GM10266 (cell line): ENCODE results near the gene SMTNL2.
"Not testable (repeated sequence)": the region's sequence is repeated elsewhere in the genome, so short reads cannot be mapped to it uniquely, and the experiment has no call there.

Source experiments
- DNase-seq: peaks from one replicate; pipeline ENCODE4 v3.0.0; 2012; ENCODE audit errors: extremely low spot score
- TF ChIP-seq, protein P1 (sequence below): IDR thresholded peaks from 2 replicates; pipeline ENCODE4 v1.5.1; 2012; ENCODE audit warnings: mild to moderate bottlenecking, low read depth; ENCODE audit not compliant: control insufficient read depth, insufficient read depth; ENCODE audit errors: missing control alignments

Gene SMTNL2

DNA sequence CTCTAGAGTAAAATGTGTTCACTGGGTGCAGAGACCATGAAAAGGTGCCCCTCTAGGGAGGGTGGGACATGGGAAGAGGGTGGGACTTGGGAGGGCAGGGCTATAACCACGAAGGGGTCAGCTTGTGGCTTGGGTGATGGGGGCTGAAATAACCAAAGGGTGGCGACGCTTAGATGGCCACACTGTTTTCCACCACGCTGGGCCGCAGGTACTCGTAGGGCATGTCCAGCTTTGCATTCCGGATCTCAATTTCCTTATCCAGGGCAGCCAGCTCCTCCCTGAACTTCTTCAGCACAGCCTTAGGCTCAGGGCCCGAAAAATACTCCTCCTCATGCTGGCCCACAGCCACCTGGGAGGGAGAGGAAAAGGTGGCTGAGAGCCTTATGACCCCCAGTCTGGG, 47.1 kb downstream of the SMTNL2 start:
- TF ChIP-seq, protein P1, sequence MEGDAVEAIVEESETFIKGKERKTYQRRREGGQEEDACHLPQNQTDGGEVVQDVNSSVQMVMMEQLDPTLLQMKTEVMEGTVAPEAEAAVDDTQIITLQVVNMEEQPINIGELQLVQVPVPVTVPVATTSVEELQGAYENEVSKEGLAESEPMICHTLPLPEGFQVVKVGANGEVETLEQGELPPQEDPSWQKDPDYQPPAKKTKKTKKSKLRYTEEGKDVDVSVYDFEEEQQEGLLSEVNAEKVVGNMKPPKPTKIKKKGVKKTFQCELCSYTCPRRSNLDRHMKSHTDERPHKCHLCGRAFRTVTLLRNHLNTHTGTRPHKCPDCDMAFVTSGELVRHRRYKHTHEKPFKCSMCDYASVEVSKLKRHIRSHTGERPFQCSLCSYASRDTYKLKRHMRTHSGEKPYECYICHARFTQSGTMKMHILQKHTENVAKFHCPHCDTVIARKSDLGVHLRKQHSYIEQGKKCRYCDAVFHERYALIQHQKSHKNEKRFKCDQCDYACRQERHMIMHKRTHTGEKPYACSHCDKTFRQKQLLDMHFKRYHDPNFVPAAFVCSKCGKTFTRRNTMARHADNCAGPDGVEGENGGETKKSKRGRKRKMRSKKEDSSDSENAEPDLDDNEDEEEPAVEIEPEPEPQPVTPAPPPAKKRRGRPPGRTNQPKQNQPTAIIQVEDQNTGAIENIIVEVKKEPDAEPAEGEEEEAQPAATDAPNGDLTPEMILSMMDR: no peak
- no peak for DNase-seq

DNA sequence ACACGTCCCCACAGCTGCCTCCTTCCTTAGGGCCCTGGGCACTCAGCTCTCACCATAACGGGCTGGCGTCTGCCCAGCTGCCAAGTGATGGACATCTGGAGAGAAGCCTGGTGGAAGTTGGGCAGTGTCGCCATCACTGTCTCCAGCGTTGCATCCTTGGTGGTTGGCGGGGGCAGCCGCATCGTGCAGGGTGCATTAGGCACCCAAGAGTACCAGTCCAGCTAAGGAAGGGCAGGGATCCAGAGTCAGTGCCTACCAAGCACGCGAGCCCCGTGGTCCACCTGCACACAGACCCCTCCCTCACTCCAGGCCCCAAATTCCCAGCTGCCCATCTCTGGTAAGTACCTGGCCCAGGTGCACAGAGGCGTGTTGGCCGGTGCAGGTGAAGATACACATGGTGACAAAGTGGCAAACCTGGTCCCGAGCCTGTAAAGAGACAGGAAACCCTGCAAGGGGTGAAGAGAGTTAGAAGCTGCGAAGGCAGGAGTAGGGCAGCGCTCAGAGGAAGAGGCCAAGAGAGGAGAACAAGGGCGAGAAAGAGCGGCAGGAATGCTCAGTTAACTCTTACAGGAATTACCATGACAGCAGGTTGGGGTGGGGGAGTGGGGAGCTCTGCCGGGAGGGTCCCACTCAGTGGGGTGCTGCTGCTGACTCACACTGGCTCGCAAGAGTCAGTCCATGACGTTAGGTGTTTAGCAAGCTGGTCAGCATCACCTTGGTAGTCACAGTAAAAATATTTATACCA, 47.7 kb downstream of the SMTNL2 start:
- DNase-seq: no peak
- TF ChIP-seq, protein P1: no peak

DNA sequence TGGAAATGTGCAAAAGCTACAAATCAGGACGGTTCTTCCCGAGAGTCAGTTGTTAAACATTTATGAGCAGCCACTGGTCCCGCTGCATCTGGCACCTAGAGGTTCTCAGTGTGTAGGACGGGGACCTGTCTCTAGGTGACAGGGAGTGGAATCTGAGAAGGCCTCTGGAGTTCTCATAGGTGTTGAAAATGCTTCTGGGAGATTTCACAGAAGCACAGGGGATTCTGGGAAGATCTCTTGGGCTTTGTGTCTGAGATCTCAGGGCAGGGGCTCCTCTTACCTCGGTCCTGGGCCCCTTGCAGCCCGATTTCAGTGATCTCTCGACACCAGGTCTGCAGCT, 48.2 kb downstream of the SMTNL2 start:
- no peak for DNase-seq
- TF ChIP-seq, protein P1: no peak

DNA sequence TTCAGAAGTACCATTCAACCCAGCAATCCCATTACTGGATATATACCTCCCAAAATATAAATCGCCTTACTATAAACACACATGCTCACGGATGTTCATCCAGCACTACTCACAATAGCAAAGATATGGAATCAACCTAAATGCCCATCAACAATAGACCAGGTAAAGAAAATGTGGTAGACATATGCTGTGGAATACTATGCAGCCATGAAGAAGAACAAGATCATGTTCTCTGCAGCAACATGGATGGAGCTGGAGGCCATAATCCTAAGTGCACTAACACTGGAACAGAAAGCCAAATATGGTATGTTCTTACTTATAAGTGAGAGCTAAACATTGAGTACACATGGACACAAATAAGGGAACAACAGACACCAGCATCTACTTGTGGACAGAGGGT, 49.3 kb downstream of the SMTNL2 start:
- no peak for DNase-seq
- TF ChIP-seq, protein P1: no peak

DNA sequence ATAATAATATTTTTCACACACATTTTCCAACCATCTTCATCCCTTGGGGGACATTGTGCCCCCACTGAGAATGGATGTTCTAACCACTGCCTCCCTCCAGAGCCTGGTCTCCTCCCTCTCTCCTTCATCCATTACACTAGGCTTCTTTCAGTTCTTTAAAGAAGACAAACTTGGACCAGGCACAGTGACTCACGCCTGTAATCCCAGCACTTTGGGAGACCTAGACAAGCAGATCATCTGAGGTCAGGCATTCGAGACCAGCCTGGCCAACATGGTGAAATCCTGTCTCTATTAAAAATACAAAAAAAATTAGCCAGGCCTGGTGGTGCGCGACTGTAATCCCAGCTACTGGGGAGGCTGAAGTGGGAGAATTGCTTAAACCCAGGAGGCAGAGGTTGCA, 50.6 kb downstream of the SMTNL2 start:
- TF ChIP-seq, protein P1: no peak
- DNase-seq: no peak

DNA sequence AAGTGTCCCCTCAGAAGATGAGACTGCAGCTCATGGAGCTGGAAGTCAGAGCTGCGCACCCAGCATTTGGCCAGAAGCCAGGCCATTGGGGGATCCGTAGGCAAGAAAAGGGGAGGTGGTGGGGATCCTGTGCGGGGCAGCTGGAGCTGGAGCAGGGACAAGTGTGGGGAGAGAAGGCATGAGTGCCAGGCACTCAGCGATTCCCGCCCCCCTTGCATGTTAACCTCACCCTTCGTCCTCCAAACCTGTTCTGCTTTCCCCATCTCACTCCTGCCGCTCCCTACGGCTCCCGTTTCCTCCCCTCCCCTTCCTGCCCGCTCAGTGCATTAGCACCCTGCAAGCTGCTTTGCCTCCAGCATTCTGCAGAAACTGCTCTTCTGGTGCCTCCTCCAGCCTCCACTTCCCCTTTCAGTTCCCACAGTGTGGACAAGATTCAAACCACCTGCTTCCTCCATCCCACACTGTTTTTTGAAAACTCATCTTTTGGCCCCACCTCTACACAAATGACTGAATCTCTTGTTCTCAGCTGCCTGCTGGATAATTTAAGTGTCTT, 51.6 kb downstream of the SMTNL2 start:
- TF ChIP-seq, protein P1: no peak
- DNase-seq: no peak

DNA sequence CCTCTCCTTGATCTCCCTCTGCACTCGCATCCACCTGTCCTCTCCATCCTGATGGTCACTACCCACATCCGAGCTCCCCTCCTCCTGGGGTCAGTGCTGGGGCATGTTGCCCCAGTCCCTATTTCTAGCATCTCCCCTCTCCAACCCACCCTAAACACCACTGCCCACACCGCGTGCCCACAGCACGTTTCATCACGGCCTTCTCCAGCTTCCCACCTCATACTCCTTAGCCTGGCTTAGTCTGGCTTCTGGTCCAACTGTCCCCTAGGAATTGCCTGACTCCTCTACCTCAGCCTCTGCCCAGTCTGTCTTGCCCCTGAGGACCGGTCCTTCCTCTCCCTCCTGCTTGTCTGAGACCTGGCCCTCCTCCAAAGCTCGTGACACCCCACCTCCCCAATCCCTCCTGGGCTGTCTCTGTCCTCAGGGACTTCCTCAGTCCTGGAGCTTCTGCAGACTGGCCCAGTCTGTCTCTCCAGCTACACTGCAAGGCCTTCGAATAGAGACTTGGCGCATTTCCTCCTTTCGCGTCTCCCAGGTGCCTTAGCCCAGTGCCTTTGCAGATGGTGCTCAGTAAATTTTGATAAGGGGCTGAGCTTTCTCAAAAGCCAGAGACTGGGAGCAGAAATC, 52.3 kb downstream of the SMTNL2 start:
- TF ChIP-seq, protein P1: no peak

DNA sequence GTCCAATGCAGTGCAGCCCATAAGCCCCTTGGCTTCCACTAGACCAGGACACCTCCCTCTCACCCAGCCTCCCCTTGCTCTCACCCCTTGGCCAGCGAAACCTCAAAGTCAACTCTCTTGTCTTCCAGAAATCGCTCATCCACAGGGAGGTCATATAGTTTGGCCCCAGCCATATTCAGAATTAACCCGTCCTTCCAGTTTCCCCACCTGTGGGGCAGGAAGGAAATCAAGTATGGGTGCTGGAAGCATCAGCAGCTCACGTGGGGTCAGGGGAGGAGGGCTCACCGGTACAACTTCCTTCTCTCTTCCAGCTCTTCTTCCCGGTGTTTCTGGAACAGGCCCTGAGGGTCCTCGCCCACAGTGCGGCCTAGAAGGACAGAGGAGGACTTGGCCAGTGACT, 54.4 kb downstream of the SMTNL2 start:
- DNase-seq: not testable (repeated sequence)

More for the DNA sequence above, 52.3 kb downstream of the SMTNL2 start:
- DNase-seq: no peak

DNA sequence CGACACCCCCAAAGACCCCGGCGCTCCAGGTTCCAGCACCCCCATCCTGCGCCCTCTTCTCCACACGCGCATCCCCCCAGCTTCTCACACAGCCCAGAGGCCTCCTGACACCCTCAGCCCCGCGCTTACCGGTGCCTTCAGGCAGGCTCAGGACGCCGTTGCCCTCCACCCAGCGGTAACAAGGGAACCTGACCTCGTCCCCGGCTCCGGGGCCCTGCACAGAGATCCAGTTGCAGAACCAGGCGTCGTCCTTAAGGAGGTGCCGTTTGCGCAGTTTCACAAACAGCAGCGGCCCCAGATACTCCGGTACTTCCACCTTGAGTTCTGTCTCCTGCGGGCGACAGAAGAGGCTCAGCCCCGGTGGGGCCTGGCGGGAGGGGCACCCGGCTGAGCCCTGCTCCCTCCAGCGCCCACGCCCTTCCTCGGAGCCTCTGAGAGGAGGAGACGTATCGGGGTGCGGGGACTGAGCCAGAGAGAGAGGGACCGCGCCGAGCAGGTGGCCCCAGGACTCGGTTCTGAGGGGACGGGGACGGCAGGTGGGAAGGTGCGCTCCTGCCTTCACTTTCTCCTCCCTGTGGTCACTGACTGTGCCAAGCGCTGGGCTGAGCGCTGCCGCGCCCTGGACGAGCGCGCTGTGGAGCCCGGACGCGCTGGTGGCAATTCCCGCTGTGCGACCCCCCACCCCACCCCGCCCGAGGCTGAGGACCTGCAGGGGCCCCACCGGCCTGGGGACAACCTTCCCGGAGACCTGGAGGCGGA, 55.2 kb downstream of the SMTNL2 start:
- DNase-seq: not testable (repeated sequence)

DNA sequence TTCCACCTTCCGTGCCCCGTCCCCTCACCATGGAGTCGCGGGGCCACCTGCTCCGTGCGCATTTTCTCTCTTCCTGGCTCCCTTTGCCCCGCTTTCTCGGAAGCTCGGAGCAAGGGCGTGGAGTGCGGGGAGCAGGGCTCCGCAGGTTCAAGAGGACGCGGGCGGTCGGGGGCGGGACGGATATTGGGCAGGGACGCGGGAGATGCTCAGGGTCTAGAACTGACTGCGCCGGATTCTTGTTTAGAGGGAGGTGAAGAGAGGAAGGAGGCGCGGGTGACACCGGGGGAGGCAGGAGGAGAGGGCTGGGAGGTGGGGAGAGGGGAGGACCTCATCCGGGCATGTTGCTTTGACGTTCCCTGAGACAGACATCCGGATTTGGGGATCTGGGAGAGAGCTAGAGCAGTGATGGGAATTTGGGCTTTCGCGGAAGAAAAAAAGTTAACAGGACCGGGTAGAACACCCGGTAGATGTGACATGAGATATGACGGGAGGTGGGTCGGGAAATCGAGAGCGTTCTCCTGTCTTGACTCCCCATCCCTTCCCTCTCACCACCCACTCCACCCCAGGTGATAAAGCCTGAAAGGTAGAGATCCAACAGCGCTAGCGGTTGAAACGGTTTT, 56.4 kb downstream of the SMTNL2 start:
- DNase-seq: not testable (repeated sequence)
